Measurements from ENCODE around the gene RNF13.
"Not testable (repeated sequence)": the region's sequence is repeated elsewhere in the genome, so short reads cannot be mapped to it uniquely, and the experiment has no call there.

The RNF13 gene

DNA sequence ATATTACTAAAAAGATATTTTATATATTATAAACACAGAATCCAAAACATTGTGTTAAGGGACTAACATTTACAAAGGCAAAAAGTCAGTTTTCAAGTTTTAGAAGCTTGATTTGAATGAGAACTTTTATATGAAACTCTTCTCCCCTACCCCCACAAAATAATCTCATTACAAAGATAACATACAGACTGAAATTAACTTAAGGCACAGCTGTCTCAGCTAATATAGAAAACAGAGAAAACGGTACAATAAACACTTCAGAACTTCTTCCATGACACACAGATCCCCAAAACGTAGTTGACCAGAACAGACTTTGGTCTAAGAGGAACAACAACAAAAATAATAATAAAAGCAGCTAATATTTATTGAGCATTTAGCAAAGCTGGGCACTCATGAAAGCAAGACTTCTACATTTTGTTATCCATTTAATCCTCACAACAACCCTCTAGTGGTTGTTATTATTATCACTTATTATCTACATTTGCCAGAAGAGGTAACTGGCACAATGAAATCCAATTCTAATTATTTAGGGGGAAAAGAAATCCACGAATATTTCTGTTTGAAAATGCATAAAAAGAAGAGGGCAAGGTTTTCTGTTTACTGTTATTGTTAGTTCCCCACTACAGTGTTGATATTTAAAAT lies 89.6 kb downstream of the RNF13 start:
- peak; percentile 60 for FAIRE-seq

GRCh38 chr3:149906036-149906435 lies 93.0 kb downstream of the RNF13 start:
- no peak for FAIRE-seq

DNA sequence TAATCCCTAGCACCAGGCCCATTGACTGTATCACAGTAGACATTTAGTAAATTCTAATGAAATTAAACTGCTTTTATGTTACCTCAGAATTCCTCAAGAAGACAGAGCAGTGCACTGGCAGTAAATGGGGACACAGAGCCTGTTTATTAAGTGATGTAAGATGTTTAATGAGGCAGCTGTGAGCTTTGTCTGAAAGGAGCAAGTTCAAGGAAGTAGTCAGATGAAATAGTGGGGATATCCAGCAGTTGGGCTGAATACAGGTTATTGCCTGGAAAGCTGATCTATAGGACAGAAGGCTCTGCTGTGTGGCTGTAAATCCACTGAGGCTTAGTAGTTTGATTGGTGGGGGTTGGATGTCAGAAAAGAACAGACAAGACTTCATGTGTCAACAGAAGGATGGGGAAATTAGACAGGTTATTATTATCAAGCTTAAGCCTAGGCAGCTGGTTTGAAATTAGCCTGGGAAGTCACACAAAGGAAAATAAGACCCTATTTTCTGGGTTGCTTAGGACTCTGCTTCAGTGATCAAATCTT lies 95.5 kb downstream of the RNF13 start:
- FAIRE-seq: no peak

- FAIRE-seq: no peak
These were observed 96.9 kb downstream of the RNF13 start for GRCh38 chr3:149909923-149910322.

- FAIRE-seq: peak; percentile 6
These were observed 104.2 kb downstream of the RNF13 start for GRCh38 chr3:149917124-149917667.

- no peak for FAIRE-seq
These were observed 106.5 kb downstream of the RNF13 start for GRCh38 chr3:149919509-149919908.

DNA sequence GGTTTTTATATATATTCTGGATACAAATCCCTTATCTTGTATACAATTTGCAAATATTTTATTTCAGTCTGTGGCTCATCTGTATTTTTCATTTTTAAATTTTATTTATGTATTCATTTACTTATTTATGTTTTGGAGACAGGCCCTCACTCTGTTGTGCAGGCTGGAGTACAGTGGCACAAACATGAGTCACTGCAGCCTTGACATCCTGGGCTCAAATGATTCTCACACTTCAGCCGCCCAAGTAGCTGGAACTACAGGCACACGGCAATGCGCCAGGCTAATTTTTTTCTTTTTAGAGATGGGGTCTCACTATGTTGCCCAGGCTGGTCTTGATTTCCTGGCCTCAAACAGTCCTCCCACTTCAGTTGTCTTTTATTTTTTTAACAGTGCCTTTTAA lies 107.1 kb downstream of the RNF13 start:
- FAIRE-seq: no peak

GRCh38 chr3:149933008-149933407 lies 120.0 kb downstream of the RNF13 start:
- FAIRE-seq: no peak

DNA sequence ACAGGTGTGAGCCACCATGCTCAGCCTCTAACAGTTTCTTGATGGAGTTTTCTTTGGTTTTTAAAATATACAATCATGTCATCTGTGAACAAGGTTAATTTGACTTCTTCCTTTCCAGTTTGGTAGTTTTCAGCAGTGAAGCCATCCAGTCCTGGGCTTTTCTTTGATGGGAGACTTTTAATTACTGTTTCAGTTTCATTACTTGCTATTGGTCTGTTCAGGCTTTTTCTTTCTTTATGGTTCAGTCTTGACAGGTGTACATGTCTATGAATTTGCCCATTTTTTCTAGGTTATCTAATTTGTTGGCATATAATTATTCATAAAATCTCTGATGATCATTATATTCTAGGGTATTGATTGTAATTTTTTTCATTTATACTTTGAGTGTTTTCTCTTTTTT lies 120.8 kb downstream of the RNF13 start:
- no peak for FAIRE-seq

GRCh38 chr3:149934524-149934923 lies 121.5 kb downstream of the RNF13 start:
- no peak for FAIRE-seq

GRCh38 chr3:149936812-149937230 lies 123.8 kb downstream of the RNF13 start:
- FAIRE-seq: peak; percentile 86

- FAIRE-seq: not testable (repeated sequence)
These were observed 125.5 kb downstream of the RNF13 start for GRCh38 chr3:149938392-149939055.

- FAIRE-seq: no peak
These were observed 128.2 kb downstream of the RNF13 start for GRCh38 chr3:149941186-149941585.

DNA sequence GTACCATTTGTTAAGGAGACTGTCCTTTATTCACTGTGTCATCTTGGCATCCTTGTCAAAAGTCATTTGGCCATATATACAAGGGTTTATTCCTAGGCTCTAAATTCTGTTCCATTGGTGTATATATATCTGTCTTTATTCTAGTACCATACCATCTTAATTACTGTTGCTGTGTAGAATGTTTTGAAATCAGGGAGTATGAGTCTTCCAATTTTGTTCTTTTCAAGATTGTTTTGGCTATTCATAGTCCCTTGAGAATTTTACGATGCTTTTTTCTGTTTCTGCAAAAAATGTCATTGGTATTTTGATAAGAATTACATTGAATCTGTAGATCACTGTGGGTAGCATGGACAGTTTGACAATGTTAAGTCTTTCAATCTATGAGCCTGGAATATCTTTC lies 128.9 kb downstream of the RNF13 start:
- FAIRE-seq: no peak

- FAIRE-seq: peak; percentile 28
These were observed 129.4 kb downstream of the RNF13 start for GRCh38 chr3:149942409-149942808.

DNA sequence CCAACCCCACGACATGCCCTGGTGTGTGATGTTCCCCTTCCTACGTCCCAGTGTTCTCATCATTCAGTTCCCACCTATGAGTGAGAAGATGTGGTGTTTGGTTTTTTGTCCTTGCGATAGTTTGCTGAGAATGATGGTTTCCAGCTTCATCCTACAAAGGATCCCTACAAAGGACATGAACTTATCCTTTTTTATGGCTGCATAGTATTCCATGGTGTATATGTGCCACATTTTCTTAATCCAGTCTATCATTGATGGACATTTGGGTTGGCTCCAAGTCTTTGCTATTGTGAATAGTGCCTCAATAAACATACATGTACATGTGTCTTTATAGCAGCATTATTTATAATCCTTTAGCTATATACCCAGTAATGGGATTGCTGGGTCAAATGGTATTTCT lies 131.0 kb downstream of the RNF13 start:
- not testable (repeated sequence) for FAIRE-seq

- FAIRE-seq: no peak
These were observed 134.2 kb downstream of the RNF13 start for GRCh38 chr3:149947231-149947630.

- FAIRE-seq: no peak
These were observed 136.2 kb downstream of the RNF13 start for GRCh38 chr3:149949181-149949580.

DNA sequence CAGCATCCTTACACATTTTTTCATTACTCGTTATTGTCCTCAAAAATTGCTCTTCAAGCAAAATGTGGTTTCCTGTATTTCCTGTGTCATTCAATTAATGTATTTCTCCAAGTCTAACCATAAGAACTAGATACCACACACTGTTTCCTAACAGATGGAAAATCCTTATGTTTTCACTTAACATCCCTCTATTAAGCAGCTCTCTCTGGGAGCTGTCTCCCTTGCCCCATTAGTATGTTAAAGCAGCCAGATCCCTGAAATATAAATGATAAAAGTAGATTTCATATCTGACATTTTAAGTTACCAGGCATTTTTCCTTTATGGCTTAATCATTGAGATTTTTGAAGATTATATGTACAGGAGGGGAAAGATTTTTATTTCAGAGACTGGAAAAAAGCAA lies 141.8 kb downstream of the RNF13 start:
- FAIRE-seq: peak; percentile 25

DNA sequence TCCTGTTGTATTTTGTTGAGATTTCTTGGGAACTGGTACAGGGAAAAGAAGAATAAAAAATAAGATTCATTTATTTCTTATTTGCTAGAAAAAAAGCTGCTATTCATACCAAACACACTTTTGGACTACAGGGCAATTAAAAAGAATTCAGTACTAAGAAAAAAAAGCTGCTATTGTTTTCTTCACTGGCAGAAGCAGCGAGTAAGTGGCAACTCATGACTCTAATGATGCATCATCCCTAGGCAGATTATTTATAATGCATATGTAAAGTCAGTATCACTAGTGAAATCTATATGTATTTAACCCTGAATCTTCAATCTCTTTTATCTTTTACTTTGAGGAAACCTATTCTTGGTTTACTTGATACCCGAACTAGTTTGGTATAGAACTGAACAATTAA lies 142.4 kb downstream of the RNF13 start:
- FAIRE-seq: no peak

DNA sequence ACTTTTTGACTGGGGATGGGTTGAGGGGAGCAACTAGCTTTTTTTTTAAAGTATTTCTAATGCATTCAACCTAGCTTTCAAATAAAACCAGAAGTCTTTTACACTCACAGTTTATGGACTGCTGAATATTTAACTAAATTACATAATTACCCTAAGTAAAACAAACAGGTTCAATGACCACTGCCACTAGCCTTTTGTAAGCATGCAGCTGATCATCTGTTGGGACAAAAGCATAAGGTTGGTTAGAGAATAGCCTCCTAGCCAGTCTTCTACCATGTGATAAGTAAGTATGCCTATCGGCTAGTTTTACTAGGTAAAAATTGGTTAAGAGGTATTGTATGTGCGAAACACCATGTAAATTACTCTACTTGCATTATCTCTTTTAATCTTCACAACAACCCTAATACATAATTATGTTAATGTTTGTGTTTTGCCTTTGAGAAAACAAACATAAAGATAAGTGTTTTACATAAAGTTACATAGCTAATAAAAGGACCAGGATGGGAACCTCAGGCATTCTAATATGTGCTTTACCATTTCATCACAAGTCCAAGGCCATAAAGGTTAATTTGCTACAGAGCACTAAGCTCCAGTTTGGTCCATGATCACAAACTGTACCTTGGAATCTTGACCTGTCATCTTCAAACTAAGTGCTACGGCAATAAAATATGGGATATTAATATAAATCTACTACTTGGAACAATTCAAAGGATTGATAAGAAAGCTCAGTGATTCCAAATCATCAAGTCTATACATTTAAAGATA lies 144.5 kb downstream of the RNF13 start:
- FAIRE-seq: peak; percentile 6

GRCh38 chr3:149958171-149958796 lies 145.3 kb downstream of the RNF13 start:
- FAIRE-seq: peak; percentile 52

GRCh38 chr3:149959443-149959842 lies 146.4 kb downstream of the RNF13 start:
- FAIRE-seq: peak; percentile 77
